Endothelial cell of umbilical vein (primary cell): ENCODE results near the gene TMEM114.

Experiments
- EZH2 ChIP-seq: IDR thresholded peaks from 2 replicates; pipeline ENCODE4 v1.6.1; 2012; ENCODE audit warnings: borderline replicate concordance, low read depth, mild to moderate bottlenecking, moderate library complexity, low read length, inconsistent platforms; ENCODE audit not compliant: severe bottlenecking
- FOS ChIP-seq: IDR thresholded peaks from 2 replicates; pipeline ENCODE4 v1.6.1; 2011; ENCODE audit warnings: mild to moderate bottlenecking, low read length, moderate library complexity, borderline replicate concordance; ENCODE audit not compliant: insufficient read depth
- JUN ChIP-seq: IDR thresholded peaks from 2 replicates; pipeline ENCODE4 v1.6.1; 2011; ENCODE audit warnings: borderline replicate concordance, low read depth; ENCODE audit not compliant: insufficient read length, insufficient read depth
- POLR2A ChIP-seq: IDR thresholded peaks from 2 replicates; pipeline ENCODE4 v1.6.1; 2012; ENCODE audit warnings: low read depth, mild to moderate bottlenecking, control low read depth, low read length
- POLR2AphosphoS5 ChIP-seq: IDR thresholded peaks from 2 replicates; pipeline ENCODE4 v1.6.1; 2012; ENCODE audit warnings: low read depth, mild to moderate bottlenecking, control low read depth, low read length, moderate library complexity; ENCODE audit not compliant: insufficient read depth
- TF ChIP-seq, protein P1 (sequence below): IDR thresholded peaks from 2 replicates; pipeline ENCODE4 v1.6.1; 2011; ENCODE audit not compliant: insufficient read depth, insufficient read length
- TF ChIP-seq, protein P2 (sequence below), 2 donors: IDR thresholded peaks; 1 replicate in 1 of 2; 2 replicates in 1 of 2; pipeline ENCODE4 v1.5.1; 2011; ENCODE audit warnings: low read length in 2 of 2, mild to moderate bottlenecking in 2 of 2, moderate library complexity in 2 of 2, control low read depth in 1 of 2, inconsistent platforms in 1 of 2, low read depth in 1 of 2; ENCODE audit not compliant: insufficient read depth in 1 of 2; ENCODE audit errors: extremely low read depth in 1 of 2

- no peak for TF ChIP-seq POLR2A
- TF ChIP-seq EZH2, result no peak
- TF ChIP-seq, protein P1, sequence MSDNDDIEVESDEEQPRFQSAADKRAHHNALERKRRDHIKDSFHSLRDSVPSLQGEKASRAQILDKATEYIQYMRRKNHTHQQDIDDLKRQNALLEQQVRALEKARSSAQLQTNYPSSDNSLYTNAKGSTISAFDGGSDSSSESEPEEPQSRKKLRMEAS, result no peak
- TF ChIP-seq POLR2AphosphoS5, result no peak
- TF ChIP-seq, protein P2, sequence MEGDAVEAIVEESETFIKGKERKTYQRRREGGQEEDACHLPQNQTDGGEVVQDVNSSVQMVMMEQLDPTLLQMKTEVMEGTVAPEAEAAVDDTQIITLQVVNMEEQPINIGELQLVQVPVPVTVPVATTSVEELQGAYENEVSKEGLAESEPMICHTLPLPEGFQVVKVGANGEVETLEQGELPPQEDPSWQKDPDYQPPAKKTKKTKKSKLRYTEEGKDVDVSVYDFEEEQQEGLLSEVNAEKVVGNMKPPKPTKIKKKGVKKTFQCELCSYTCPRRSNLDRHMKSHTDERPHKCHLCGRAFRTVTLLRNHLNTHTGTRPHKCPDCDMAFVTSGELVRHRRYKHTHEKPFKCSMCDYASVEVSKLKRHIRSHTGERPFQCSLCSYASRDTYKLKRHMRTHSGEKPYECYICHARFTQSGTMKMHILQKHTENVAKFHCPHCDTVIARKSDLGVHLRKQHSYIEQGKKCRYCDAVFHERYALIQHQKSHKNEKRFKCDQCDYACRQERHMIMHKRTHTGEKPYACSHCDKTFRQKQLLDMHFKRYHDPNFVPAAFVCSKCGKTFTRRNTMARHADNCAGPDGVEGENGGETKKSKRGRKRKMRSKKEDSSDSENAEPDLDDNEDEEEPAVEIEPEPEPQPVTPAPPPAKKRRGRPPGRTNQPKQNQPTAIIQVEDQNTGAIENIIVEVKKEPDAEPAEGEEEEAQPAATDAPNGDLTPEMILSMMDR (IDR thresholded peaks at IDR 0.05; ENCODE audit: extremely low read depth in 1 of 2, insufficient read depth in 1 of 2, low read depth in 1 of 2, low read length in 2 of 2), result no peak
- TF ChIP-seq FOS, result no peak
- TF ChIP-seq JUN, result no peak
Measured at GRCh38 chr16:8600144-8600775, 9.9 kb upstream of the TMEM114 start.
